DND-41 (cell line): ENCODE results near the gene RPL39.

Experiments used
- EZH2 ChIP-seq: IDR thresholded peaks from 3 replicates; pipeline ENCODE4 v1.6.1; 2012; ENCODE audit warnings: borderline replicate concordance, low read depth, mild to moderate bottlenecking, moderate library complexity, low read length, inconsistent platforms; ENCODE audit not compliant: severe bottlenecking
- TF ChIP-seq, protein P1 (sequence below): IDR thresholded peaks from 2 replicates; pipeline ENCODE4 v1.5.1; 2012; ENCODE audit warnings: borderline replicate concordance, low read length, moderate library complexity, mild to moderate bottlenecking; ENCODE audit not compliant: poor library complexity, severe bottlenecking; ENCODE audit errors: extremely low read depth

- TF ChIP-seq, protein P1, sequence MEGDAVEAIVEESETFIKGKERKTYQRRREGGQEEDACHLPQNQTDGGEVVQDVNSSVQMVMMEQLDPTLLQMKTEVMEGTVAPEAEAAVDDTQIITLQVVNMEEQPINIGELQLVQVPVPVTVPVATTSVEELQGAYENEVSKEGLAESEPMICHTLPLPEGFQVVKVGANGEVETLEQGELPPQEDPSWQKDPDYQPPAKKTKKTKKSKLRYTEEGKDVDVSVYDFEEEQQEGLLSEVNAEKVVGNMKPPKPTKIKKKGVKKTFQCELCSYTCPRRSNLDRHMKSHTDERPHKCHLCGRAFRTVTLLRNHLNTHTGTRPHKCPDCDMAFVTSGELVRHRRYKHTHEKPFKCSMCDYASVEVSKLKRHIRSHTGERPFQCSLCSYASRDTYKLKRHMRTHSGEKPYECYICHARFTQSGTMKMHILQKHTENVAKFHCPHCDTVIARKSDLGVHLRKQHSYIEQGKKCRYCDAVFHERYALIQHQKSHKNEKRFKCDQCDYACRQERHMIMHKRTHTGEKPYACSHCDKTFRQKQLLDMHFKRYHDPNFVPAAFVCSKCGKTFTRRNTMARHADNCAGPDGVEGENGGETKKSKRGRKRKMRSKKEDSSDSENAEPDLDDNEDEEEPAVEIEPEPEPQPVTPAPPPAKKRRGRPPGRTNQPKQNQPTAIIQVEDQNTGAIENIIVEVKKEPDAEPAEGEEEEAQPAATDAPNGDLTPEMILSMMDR, result no peak
- TF ChIP-seq EZH2, result no peak
Measured at GRCh38 chrX:119757646-119757978, 33.8 kb downstream of the RPL39 start.
